ENCODE data around the gene CRLF1. TPM values are rescaled to one million over a fixed set of nuclear protein-coding genes. Genes with fewer than 3 reads are reported as not detected.

The CRLF1 gene
- total RNA-seq, 1 experiment from 2014 or later: 0.61 TPM

DNA sequence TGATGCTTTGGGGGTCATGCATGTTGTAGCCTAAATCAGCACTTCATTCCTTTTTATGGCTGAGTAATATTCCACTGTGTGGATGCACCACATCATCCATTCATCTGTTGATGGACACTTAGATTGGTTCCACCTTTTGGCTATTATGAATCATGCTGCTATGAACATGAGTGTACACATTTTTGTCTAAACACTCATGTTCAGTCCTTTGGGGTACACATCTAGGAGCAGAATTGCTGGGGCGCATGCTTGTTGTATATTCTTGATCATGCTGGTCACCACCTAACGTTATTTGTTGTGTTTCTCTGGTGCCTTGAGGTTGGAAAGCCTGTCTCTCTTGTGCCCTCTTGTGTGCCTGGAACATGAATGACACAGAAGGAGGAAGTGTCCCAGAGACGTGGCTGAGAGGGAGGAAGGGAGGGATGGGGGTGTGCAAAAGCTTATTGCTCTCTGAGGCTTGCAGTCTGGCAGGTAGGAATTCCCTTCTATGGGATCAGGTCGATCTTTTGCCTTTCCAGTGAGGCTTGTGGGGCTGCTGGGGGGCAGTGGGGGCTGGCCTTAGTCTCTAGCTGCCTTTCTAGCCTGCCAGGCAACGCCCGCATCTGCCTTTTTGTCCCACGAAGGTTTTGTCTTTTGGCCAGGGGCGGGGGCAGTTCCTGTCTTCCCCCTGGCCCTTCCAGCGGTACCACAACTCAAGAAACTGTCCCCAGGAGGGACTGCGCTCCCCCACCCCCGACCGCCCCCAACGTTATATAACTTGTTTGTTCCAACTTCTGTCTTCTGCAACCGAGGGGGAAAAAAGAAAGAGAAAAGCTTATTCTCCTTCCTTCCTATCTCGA lies 37.8 kb upstream of the CRLF1 start:
- H3K4me1 Mint-ChIP-seq (ENCODE audit: low read depth, unreplicated experiment): no peaks in the 10 kb centered on the region
- TF ChIP-seq, protein P1, sequence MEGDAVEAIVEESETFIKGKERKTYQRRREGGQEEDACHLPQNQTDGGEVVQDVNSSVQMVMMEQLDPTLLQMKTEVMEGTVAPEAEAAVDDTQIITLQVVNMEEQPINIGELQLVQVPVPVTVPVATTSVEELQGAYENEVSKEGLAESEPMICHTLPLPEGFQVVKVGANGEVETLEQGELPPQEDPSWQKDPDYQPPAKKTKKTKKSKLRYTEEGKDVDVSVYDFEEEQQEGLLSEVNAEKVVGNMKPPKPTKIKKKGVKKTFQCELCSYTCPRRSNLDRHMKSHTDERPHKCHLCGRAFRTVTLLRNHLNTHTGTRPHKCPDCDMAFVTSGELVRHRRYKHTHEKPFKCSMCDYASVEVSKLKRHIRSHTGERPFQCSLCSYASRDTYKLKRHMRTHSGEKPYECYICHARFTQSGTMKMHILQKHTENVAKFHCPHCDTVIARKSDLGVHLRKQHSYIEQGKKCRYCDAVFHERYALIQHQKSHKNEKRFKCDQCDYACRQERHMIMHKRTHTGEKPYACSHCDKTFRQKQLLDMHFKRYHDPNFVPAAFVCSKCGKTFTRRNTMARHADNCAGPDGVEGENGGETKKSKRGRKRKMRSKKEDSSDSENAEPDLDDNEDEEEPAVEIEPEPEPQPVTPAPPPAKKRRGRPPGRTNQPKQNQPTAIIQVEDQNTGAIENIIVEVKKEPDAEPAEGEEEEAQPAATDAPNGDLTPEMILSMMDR (IDR thresholded peaks at IDR 0.05; ENCODE audit: insufficient read depth in 1 of 2, low read depth in 1 of 2, low read length in 1 of 2, severe bottlenecking in 1 of 2, unreplicated experiment in 1 of 2): peak in 1 of 2 experiments; percentile 13
- no TSS peak for BruUV-seq (replicated peaks)
- H3K4me3 ChIP-seq (ENCODE audit: low read depth, low read length): no peak overlapping the region
- ChIA-PET CTCF (no interaction called here), POLR2A (no interaction called here)
- no peaks in the 10 kb centered on the region for H3K27me3 Mint-ChIP-seq (ENCODE audit: insufficient read depth, unreplicated experiment)
- intact Hi-C loops (cut with micrococcal nuclease; ENCODE audit: unreplicated experiment): no loop called here
- DNase-seq: no peak
- H3K9me3 Mint-ChIP-seq (ENCODE audit: unreplicated experiment): no peaks in the 10 kb centered on the region
- no peaks in the 10 kb centered on the region for H3K27me3 ChIP-seq (replicated peaks; ENCODE audit: control insufficient read depth, insufficient read depth, low read length)
- H3K9me3 ChIP-seq: no peaks in the 10 kb centered on the region
- no peak overlapping the region for H3K4me3 Mint-ChIP-seq (ENCODE audit: unreplicated experiment)
- H3K4me1 ChIP-seq: no peaks in the 10 kb centered on the region
- H3K27ac Mint-ChIP-seq (ENCODE audit: unreplicated experiment): no peak overlapping the region
- no peaks in the 10 kb centered on the region for H3K36me3 ChIP-seq (ENCODE audit: control insufficient read depth, insufficient read depth, low read length)
- H3K36me3 Mint-ChIP-seq (ENCODE audit: insufficient read depth, unreplicated experiment): no peaks in the 10 kb centered on the region

DNA sequence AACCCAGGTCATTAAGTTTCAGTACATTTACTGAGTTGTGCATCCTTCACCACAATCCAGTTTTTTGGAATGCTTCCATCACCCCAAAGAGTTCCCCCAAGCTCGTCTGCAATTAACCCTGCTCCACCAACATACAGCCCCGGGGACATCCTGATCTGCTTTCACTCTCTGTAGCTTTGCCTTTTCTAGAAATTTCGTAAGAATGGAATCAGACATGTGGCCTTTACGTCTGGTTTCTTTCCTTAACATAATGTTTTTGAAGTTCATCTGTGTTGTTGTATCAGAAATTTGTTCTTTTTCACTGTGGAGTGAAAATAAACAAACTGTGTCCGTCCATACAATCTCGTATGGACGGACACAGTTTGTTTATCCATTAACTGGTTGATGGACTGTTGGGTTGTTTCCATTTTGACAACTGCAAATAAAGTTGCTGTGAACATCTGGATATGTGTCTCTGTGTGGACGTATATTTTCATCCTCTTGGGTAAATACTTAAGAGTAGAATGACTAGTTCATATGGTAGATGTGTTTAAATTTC lies 33.2 kb upstream of the CRLF1 start:
- H3K4me1 ChIP-seq: peaks cover 15% of the 10 kb centered on the region
- TF ChIP-seq, protein P1 (IDR thresholded peaks at IDR 0.05; ENCODE audit: insufficient read depth in 1 of 2, low read depth in 1 of 2, low read length in 1 of 2, severe bottlenecking in 1 of 2, unreplicated experiment in 1 of 2): no peak
- no peaks in the 10 kb centered on the region for H3K9me3 ChIP-seq
- Mint-ChIP-seq H3K27ac (ENCODE audit: unreplicated experiment) (no peak overlapping the region), H3K36me3 (ENCODE audit: insufficient read depth, unreplicated experiment) (peaks cover 9% of the 10 kb centered on the region), H3K4me3 (ENCODE audit: unreplicated experiment) (no peak overlapping the region), H3K4me1 (ENCODE audit: low read depth, unreplicated experiment) (peaks cover 12% of the 10 kb centered on the region), H3K27me3 (ENCODE audit: insufficient read depth, unreplicated experiment) (peaks cover 1% of the 10 kb centered on the region), H3K9me3 (ENCODE audit: unreplicated experiment) (no peaks in the 10 kb centered on the region)
- intact Hi-C loops (cut with micrococcal nuclease; ENCODE audit: unreplicated experiment): no loop called here
- no TSS peak for BruUV-seq (replicated peaks)
- H3K36me3 ChIP-seq (ENCODE audit: control insufficient read depth, insufficient read depth, low read length): no peaks in the 10 kb centered on the region
- ChIA-PET POLR2A (no interaction called here), CTCF (interaction anchor here (0.5 to 0.7 kb wide), 2 partner anchors 21 to 189 kb away, joined by 3 read pairs; no protein-coding TSS in a partner anchor)
- H3K4me3 ChIP-seq (ENCODE audit: low read depth, low read length): no peak overlapping the region
- no peaks in the 10 kb centered on the region for H3K27me3 ChIP-seq (replicated peaks; ENCODE audit: control insufficient read depth, insufficient read depth, low read length)
- DNase-seq: no peak

DNA sequence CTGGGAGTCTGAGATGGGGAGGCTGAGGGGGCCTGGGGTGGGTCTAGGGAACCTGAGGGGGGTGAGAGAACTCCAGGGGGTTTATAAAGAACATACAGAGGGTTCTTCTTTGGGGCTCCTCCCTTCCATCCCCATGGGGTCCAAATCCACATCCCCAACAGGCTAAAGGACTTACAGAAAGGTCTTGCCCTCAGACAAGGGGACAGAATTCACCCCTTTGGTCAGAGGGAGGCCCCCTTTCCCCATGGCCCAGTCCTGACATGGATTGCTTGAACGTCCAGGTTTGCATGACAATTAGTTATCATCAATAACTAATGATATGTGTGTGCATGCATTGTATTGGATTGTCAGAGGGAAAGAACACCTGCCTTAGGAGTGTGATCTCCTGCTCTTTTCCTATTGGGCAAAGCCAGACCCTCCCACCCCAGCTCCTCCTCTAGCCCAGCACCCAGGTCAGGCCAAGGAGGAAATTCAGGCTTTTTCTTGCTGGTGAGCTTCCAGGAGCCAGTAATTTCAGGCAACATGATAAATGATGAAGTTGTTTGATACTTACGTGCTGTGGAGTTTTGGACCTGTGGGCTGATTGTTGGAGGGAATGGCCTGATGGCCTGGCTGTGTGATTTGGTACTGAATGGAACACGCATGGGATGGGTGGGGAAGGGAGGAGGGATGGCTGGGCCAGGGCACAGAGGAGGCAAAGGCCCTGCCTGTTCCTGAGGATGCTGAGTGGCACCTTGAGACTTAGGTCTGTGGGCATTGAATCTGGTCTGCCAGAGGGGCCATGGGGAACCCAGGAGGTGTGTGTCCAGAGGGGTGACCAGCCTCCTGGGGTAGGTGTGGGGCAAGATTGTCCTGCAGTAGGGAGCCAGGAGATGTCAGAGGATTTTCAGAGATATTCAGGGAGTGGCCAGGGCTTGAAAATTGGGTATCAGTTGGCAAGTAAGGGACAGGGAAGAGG lies 31.4 kb upstream of the CRLF1 start:
- intact Hi-C loops (cut with micrococcal nuclease; ENCODE audit: unreplicated experiment): loop anchor here (2.0 kb wide), 1 partner anchor 49 kb away; the partner anchor contains the start of gene REX1BD
- CTCF ChIA-PET: no interaction called here
- no peak overlapping the region for H3K27ac Mint-ChIP-seq (ENCODE audit: unreplicated experiment)
- peaks cover 15% of the 10 kb centered on the region for H3K4me1 Mint-ChIP-seq (ENCODE audit: low read depth, unreplicated experiment)
- H3K27me3 Mint-ChIP-seq (ENCODE audit: insufficient read depth, unreplicated experiment): peaks cover 6% of the 10 kb centered on the region
- H3K27me3 ChIP-seq (replicated peaks; ENCODE audit: control insufficient read depth, insufficient read depth, low read length): no peaks in the 10 kb centered on the region
- no TSS peak for BruUV-seq (replicated peaks)
- POLR2A ChIA-PET: interaction anchor here (0.6 kb wide), 1 partner anchor 44 kb away, joined by 10 read pairs; no protein-coding TSS in a partner anchor
- peaks cover 15% of the 10 kb centered on the region for H3K4me1 ChIP-seq
- DNase-seq: peak in 1 of 2 experiments; percentile 31
- peak overlapping the region; percentile 76 for H3K4me3 Mint-ChIP-seq (ENCODE audit: unreplicated experiment)
- H3K9me3 Mint-ChIP-seq (ENCODE audit: unreplicated experiment): no peaks in the 10 kb centered on the region
- H3K4me3 ChIP-seq (ENCODE audit: low read depth, low read length): peak overlapping the region; percentile 98
- H3K9me3 ChIP-seq: no peaks in the 10 kb centered on the region
- H3K36me3 Mint-ChIP-seq (ENCODE audit: insufficient read depth, unreplicated experiment): peaks cover 9% of the 10 kb centered on the region
- TF ChIP-seq, protein P1 (IDR thresholded peaks at IDR 0.05; ENCODE audit: insufficient read depth in 1 of 2, low read depth in 1 of 2, low read length in 1 of 2, severe bottlenecking in 1 of 2, unreplicated experiment in 1 of 2): no peak
- H3K36me3 ChIP-seq (ENCODE audit: control insufficient read depth, insufficient read depth, low read length): no peaks in the 10 kb centered on the region
